GM21529 (cell line): ENCODE results near the gene ERCC6.

Experiments used
- ATAC-seq: cut with Tn5 transposase; IDR thresholded peaks from one replicate; pipeline ENCODE4 v1.9.1; 2021; ENCODE audit not compliant: unreplicated experiment

Gene ERCC6

GRCh38 chr10:49538381-49539319, at the start of gene ERCC6:
Gene ERCC6, minus strand, starts transcription at chr10:49539121.
- ATAC-seq: peak; percentile 72

- no peak for ATAC-seq
These were observed 49.1 kb upstream of the ERCC6 start for GRCh38 chr10:49587981-49588380.

GRCh38 chr10:49585387-49585786, 46.5 kb upstream of the ERCC6 start:
- ATAC-seq: no peak

GRCh38 chr10:49579621-49580020, 40.7 kb upstream of the ERCC6 start:
- ATAC-seq: no peak

GRCh38 chr10:49578392-49578791, 39.5 kb upstream of the ERCC6 start:
- ATAC-seq: no peak

- ATAC-seq: no peak
These were observed 38.4 kb upstream of the ERCC6 start for GRCh38 chr10:49577182-49577925.

- ATAC-seq: no peak
These were observed 36.7 kb upstream of the ERCC6 start for GRCh38 chr10:49575489-49576072.

GRCh38 chr10:49572594-49573114, 33.7 kb upstream of the ERCC6 start:
- ATAC-seq: no peak

GRCh38 chr10:49571388-49571787, 32.5 kb upstream of the ERCC6 start:
- ATAC-seq: no peak

GRCh38 chr10:49569031-49569631, 30.2 kb upstream of the ERCC6 start:
- no peak for ATAC-seq

GRCh38 chr10:49568235-49568634, 29.3 kb upstream of the ERCC6 start:
- ATAC-seq: peak; percentile 78

- peak; percentile 18 for ATAC-seq
These were observed 28.9 kb upstream of the ERCC6 start for GRCh38 chr10:49567810-49568209.

GRCh38 chr10:49564461-49565009, 25.6 kb upstream of the ERCC6 start:
- no peak for ATAC-seq

GRCh38 chr10:49562893-49563292, 24.0 kb upstream of the ERCC6 start:
- ATAC-seq: no peak

GRCh38 chr10:49560526-49560925, 21.6 kb upstream of the ERCC6 start:
- ATAC-seq: no peak

- ATAC-seq: no peak
These were observed 20.6 kb upstream of the ERCC6 start for GRCh38 chr10:49559476-49559875.

- no peak for ATAC-seq
These were observed 19.3 kb upstream of the ERCC6 start for GRCh38 chr10:49558190-49558589.

- no peak for ATAC-seq
These were observed 18.8 kb upstream of the ERCC6 start for GRCh38 chr10:49557681-49558080.

GRCh38 chr10:49556723-49557122, 17.8 kb upstream of the ERCC6 start:
- no peak for ATAC-seq

- no peak for ATAC-seq
These were observed 13.4 kb upstream of the ERCC6 start for GRCh38 chr10:49552277-49552676.

- ATAC-seq: no peak
These were observed 11.6 kb upstream of the ERCC6 start for GRCh38 chr10:49550563-49550962.
